Activated naive CD4-positive, alpha-beta T cell treated with anti-CD3 and anti-CD28 coated beads for 36 hours (primary cell): ENCODE measurements around the gene USP4. TPM values are rescaled to one million over a fixed set of nuclear protein-coding genes. Genes with fewer than 3 reads are reported as not detected.
"Not testable (repeated sequence)": the region's sequence is repeated elsewhere in the genome, so short reads cannot be mapped to it uniquely, and the experiment has no call there.

Experiments used
- CTCF ChIA-PET: fragments of 350-600 bp; sonication (Branson Sonifier 250); formaldehyde crosslinking; loops from one replicate; lab custom pipeline; 2021; ENCODE audit warnings: antibody characterized with exemption; lab: Charles Lee
- DNase-seq: peaks from one replicate; pipeline ENCODE4 v3.0.0-alpha.2; 2020
- H3K27ac Mint-ChIP-seq: one replicate; pipeline ENCODE4 v1.8.0; 2021; ENCODE audit warnings: mild to moderate bottlenecking, mixed read lengths
- H3K27me3 Mint-ChIP-seq: one replicate; pipeline ENCODE4 v1.8.0; 2021; ENCODE audit warnings: low read depth, mixed read lengths
- H3K36me3 Mint-ChIP-seq: one replicate; pipeline ENCODE4 v1.8.0; 2021; ENCODE audit warnings: low read depth, mixed read lengths
- H3K4me1 Mint-ChIP-seq: one replicate; pipeline ENCODE4 v1.8.0; 2021; ENCODE audit warnings: low read depth, mixed read lengths
- H3K4me3 Mint-ChIP-seq: one replicate; pipeline ENCODE4 v1.8.0; 2021; ENCODE audit warnings: mild to moderate bottlenecking, moderate library complexity, mixed read lengths
- H3K9me3 Mint-ChIP-seq: one replicate; pipeline ENCODE4 v1.8.0; 2021; ENCODE audit warnings: mixed read lengths
- intact Hi-C: fragments of 100-400 bp; cut with micrococcal nuclease; formaldehyde crosslinking; loops from one replicate; pipeline ENCODE4 v1.15.1; 2023
- total RNA-seq, 2 experiments: library from RNA; stranded (reverse); gene quantifications; one replicate each; pipeline ENCODE4 v1.2.3, GENCODE V29; 2021

The USP4 gene
- total RNA-seq, 2 experiments from 2014 or later: 68.0 to 69.7 TPM

- no peak overlapping the region for H3K4me3 Mint-ChIP-seq
- CTCF ChIA-PET: no interaction called here
- intact Hi-C loops: no loop called here
- no peaks in the 10 kb centered on the region for H3K27me3 Mint-ChIP-seq
- H3K9me3 Mint-ChIP-seq: no peaks in the 10 kb centered on the region
- DNase-seq: no peak
- H3K36me3 Mint-ChIP-seq: no peaks in the 10 kb centered on the region
- H3K4me1 Mint-ChIP-seq: peaks cover 4% of the 10 kb centered on the region
- H3K27ac Mint-ChIP-seq: no peak overlapping the region
These were observed 76.5 kb downstream of the USP4 start for GRCh38 chr3:49263159-49263889.

- DNase-seq: no peak
- Mint-ChIP-seq H3K9me3 (no peaks in the 10 kb centered on the region), H3K27ac (no peak overlapping the region), H3K36me3 (no peaks in the 10 kb centered on the region), H3K4me1 (peaks cover 4% of the 10 kb centered on the region), H3K4me3 (no peak overlapping the region), H3K27me3 (no peaks in the 10 kb centered on the region)
- CTCF ChIA-PET: no interaction called here
- intact Hi-C loops: no loop called here
These were observed 79.0 kb downstream of the USP4 start for GRCh38 chr3:49260806-49261324.

GRCh38 chr3:49257187-49257586 is 82.7 kb downstream of the USP4 start:
- Mint-ChIP-seq H3K36me3 (no peaks in the 10 kb centered on the region), H3K4me3 (no peak overlapping the region), H3K27ac (no peak overlapping the region), H3K4me1 (peaks cover 4% of the 10 kb centered on the region), H3K9me3 (no peaks in the 10 kb centered on the region), H3K27me3 (no peaks in the 10 kb centered on the region)
- DNase-seq: no peak
- intact Hi-C loops: no loop called here
- CTCF ChIA-PET: interaction anchor here (0.6 kb wide), 1 partner anchor 351 kb away, joined by 4 read pairs; no protein-coding TSS in a partner anchor

- CTCF ChIA-PET: interaction anchor here (1.1 kb wide), 1 partner anchor 283 kb away, joined by 3 read pairs; no protein-coding TSS in a partner anchor
These were observed 83.9 kb downstream of the USP4 start for GRCh38 chr3:49255718-49256511.

GRCh38 chr3:49255112-49255511 is 84.7 kb downstream of the USP4 start:
- Mint-ChIP-seq H3K27me3 (no peaks in the 10 kb centered on the region), H3K27ac (no peak overlapping the region), H3K4me3 (no peak overlapping the region), H3K36me3 (no peaks in the 10 kb centered on the region), H3K4me1 (no peaks in the 10 kb centered on the region), H3K9me3 (no peaks in the 10 kb centered on the region)
- DNase-seq: no peak
- CTCF ChIA-PET: interaction anchor here (0.6 to 1.1 kb wide), 2 partner anchors 12 to 284 kb away, joined by 3 to 5 read pairs; no protein-coding TSS in a partner anchor
- intact Hi-C loops: no loop called here

More at GRCh38 chr3:49255718-49256511, 83.9 kb downstream of the USP4 start:
- H3K27ac Mint-ChIP-seq: no peak overlapping the region
- DNase-seq: no peak
- H3K4me1 Mint-ChIP-seq: no peaks in the 10 kb centered on the region
- no peak overlapping the region for H3K4me3 Mint-ChIP-seq
- H3K36me3 Mint-ChIP-seq: no peaks in the 10 kb centered on the region
- intact Hi-C loops: no loop called here
- H3K27me3 Mint-ChIP-seq: no peaks in the 10 kb centered on the region
- no peaks in the 10 kb centered on the region for H3K9me3 Mint-ChIP-seq

GRCh38 chr3:49253512-49253911 is 86.3 kb downstream of the USP4 start:
- no peak overlapping the region for H3K4me3 Mint-ChIP-seq
- H3K9me3 Mint-ChIP-seq: no peaks in the 10 kb centered on the region
- H3K36me3 Mint-ChIP-seq: no peaks in the 10 kb centered on the region
- CTCF ChIA-PET: no interaction called here
- intact Hi-C loops: no loop called here
- no peaks in the 10 kb centered on the region for H3K27me3 Mint-ChIP-seq
- no peak for DNase-seq
- no peaks in the 10 kb centered on the region for H3K4me1 Mint-ChIP-seq
- H3K27ac Mint-ChIP-seq: no peak overlapping the region

GRCh38 chr3:49248840-49249227 is 91.0 kb downstream of the USP4 start:
- CTCF ChIA-PET: no interaction called here

GRCh38 chr3:49244581-49245205 is 95.2 kb downstream of the USP4 start:
- H3K4me3 Mint-ChIP-seq: no peak overlapping the region
- DNase-seq: peak; percentile 7

More at GRCh38 chr3:49248840-49249227, 91.0 kb downstream of the USP4 start:
- Mint-ChIP-seq H3K4me1 (no peaks in the 10 kb centered on the region), H3K27me3 (no peaks in the 10 kb centered on the region), H3K9me3 (no peaks in the 10 kb centered on the region), H3K4me3 (no peak overlapping the region), H3K27ac (no peak overlapping the region), H3K36me3 (no peaks in the 10 kb centered on the region)
- intact Hi-C loops: no loop called here
- no peak for DNase-seq

GRCh38 chr3:49240091-49240490 is 99.8 kb downstream of the USP4 start:
- H3K9me3 Mint-ChIP-seq, intact Hi-C loops, DNase-seq, H3K27ac Mint-ChIP-seq, H3K4me1 Mint-ChIP-seq, H3K36me3 Mint-ChIP-seq, H3K4me3 Mint-ChIP-seq, H3K27me3 Mint-ChIP-seq, CTCF ChIA-PET: not testable (repeated sequence)

More at GRCh38 chr3:49244581-49245205, 95.2 kb downstream of the USP4 start:
- CTCF ChIA-PET: interaction anchor here (0.6 kb wide), 1 partner anchor 145 kb away, joined by 3 read pairs; no protein-coding TSS in a partner anchor
- Mint-ChIP-seq H3K27me3 (no peaks in the 10 kb centered on the region), H3K4me1 (no peaks in the 10 kb centered on the region), H3K9me3 (no peaks in the 10 kb centered on the region), H3K36me3 (no peaks in the 10 kb centered on the region), H3K27ac (no peak overlapping the region)
- intact Hi-C loops: no loop called here

- Mint-ChIP-seq H3K9me3 (peaks cover 7% of the 10 kb centered on the region), H3K4me1 (peaks cover 7% of the 10 kb centered on the region), H3K4me3 (no peak overlapping the region), H3K27ac (peak overlapping the region; percentile 66), H3K27me3 (no peaks in the 10 kb centered on the region), H3K36me3 (no peaks in the 10 kb centered on the region)
- CTCF ChIA-PET: interaction anchor here (0.6 kb wide), 1 partner anchor 251 kb away, joined by 3 read pairs; no protein-coding TSS in a partner anchor
- intact Hi-C loops: loop anchor here (5.0 kb wide), 1 partner anchor 66 kb away; the partner anchor contains the start of gene KLHDC8B
- DNase-seq: peak; percentile 26
These were observed 101.4 kb downstream of the USP4 start for GRCh38 chr3:49238274-49239127.

- Mint-ChIP-seq H3K4me1 (peaks cover 7% of the 10 kb centered on the region), H3K27ac (no peak overlapping the region), H3K4me3 (no peak overlapping the region), H3K36me3 (no peaks in the 10 kb centered on the region), H3K27me3 (no peaks in the 10 kb centered on the region), H3K9me3 (peaks cover 18% of the 10 kb centered on the region)
- intact Hi-C loops: loop anchor here (5.0 kb wide), 1 partner anchor 65 kb away; the partner anchor contains the start of gene KLHDC8B
- CTCF ChIA-PET: no interaction called here
- DNase-seq: no peak
These were observed 102.5 kb downstream of the USP4 start for GRCh38 chr3:49237344-49237743.
